GM23248 (cell line): Measurements from ENCODE around the gene CTSW.

Experiments
- EZH2 ChIP-seq: fragments of 200-600 bp; sonication (generic); IDR thresholded peaks from 2 replicates; pipeline ENCODE4 v1.6.1; 2018; ENCODE audit warnings: antibody characterized with exemption, mild to moderate bottlenecking; ENCODE audit not compliant: insufficient read depth, poor library complexity, severe bottlenecking
- EZH2phosphoT487 ChIP-seq: fragments of 200-600 bp; sonication (generic); IDR thresholded peaks from 2 replicates; pipeline ENCODE4 v1.6.1; 2018; ENCODE audit warnings: antibody characterized with exemption, moderate library complexity, mild to moderate bottlenecking, low read depth; ENCODE audit not compliant: insufficient read depth

DNA sequence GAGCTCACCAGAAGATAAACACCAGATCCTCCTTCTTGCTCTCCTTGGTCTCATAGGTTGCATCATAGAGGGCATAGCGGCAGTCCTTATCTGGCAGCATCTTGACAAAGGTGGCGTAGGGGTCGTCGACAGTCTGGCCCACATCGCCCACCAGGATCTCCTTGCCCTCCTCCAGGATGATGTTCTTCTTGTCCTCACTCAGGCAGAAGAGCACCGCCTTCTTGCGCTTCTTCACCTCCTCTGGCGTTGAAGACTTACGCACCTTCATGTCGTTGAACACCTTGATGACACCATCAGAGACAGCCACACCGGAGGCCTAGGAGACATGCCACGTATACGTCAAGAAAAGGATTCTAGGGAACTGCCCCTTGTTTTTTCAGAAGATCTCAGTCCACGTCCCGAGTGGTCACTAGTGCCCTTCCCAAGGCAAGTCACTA, 23.7 kb upstream of the CTSW start:
- no peak for TF ChIP-seq EZH2
- no peak for TF ChIP-seq EZH2phosphoT487
